ENCODE data around the gene RBMS3.

- TF ChIP-seq, protein P1, sequence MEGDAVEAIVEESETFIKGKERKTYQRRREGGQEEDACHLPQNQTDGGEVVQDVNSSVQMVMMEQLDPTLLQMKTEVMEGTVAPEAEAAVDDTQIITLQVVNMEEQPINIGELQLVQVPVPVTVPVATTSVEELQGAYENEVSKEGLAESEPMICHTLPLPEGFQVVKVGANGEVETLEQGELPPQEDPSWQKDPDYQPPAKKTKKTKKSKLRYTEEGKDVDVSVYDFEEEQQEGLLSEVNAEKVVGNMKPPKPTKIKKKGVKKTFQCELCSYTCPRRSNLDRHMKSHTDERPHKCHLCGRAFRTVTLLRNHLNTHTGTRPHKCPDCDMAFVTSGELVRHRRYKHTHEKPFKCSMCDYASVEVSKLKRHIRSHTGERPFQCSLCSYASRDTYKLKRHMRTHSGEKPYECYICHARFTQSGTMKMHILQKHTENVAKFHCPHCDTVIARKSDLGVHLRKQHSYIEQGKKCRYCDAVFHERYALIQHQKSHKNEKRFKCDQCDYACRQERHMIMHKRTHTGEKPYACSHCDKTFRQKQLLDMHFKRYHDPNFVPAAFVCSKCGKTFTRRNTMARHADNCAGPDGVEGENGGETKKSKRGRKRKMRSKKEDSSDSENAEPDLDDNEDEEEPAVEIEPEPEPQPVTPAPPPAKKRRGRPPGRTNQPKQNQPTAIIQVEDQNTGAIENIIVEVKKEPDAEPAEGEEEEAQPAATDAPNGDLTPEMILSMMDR (IDR thresholded peaks at IDR 0.05) = no peak
- no peak for TF ChIP-seq POLR2A (IDR thresholded peaks at IDR 0.05)
- no peak for TF ChIP-seq EP300 (IDR thresholded peaks at IDR 0.05)
These were observed 644.1 kb downstream of the RBMS3 start for GRCh38 chr3:29924783-29925561.

All from upper lobe of left lung (tissue), 4 donors.